NCI-H146 treated with DMSO at 0.1 percent for 48 hours (cell line): ENCODE results near the gene SRPK3.
"Not testable (repeated sequence)": the region's sequence is repeated elsewhere in the genome, so short reads cannot be mapped to it uniquely, and the experiment has no call there.

Source experiments
- DNase-seq: peaks from one replicate; lab custom pipeline; 2025; ENCODE audit not compliant: unreplicated experiment; lab: John Stamatoyannopoulos, UW

Gene SRPK3, protein sequence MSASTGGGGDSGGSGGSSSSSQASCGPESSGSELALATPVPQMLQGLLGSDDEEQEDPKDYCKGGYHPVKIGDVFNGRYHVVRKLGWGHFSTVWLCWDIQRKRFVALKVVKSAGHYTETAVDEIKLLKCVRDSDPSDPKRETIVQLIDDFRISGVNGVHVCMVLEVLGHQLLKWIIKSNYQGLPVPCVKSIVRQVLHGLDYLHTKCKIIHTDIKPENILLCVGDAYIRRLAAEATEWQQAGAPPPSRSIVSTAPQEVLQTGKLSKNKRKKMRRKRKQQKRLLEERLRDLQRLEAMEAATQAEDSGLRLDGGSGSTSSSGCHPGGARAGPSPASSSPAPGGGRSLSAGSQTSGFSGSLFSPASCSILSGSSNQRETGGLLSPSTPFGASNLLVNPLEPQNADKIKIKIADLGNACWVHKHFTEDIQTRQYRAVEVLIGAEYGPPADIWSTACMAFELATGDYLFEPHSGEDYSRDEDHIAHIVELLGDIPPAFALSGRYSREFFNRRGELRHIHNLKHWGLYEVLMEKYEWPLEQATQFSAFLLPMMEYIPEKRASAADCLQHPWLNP

DNA sequence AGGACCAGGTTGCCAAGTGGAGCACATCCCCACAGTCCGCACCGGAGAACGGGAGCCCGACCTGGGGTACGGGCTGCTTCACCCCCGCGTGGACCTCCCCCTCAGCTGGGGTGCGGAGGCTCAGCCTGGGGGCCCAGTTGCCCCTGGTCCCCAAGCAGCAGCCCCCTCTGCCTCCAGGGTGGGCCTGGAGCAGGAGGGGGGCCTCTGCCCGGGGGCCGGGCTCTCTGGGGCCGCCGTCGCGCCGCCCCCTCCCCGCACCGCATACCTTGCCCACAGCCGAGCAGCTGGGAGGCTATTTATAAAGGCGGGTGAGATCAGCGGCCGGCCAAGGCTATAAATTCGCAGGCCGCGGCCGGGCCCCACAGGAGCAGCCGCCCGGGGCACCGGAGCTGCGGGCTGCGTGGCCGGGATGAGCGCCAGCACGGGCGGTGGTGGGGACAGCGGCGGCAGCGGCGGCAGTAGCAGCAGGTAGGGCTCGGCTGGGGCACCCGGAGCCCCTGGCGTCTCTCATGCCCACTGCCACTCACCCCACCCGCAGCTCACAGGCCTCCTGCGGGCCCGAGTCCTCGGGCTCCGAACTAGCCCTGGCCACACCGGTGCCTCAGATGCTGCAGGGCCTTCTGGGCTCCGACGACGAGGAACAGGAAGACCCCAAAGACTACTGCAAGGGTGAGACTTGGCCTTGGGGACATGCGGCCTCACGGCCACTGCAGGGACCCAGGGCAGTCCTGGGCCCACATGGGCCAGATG lies at the start of gene SRPK3:
TSS of gene SRPK3 (plus strand) at position 364 of the 750 bp plus-strand sequence. CDS start at position 410, 46 bp downstream.
- no peak for DNase-seq

DNA sequence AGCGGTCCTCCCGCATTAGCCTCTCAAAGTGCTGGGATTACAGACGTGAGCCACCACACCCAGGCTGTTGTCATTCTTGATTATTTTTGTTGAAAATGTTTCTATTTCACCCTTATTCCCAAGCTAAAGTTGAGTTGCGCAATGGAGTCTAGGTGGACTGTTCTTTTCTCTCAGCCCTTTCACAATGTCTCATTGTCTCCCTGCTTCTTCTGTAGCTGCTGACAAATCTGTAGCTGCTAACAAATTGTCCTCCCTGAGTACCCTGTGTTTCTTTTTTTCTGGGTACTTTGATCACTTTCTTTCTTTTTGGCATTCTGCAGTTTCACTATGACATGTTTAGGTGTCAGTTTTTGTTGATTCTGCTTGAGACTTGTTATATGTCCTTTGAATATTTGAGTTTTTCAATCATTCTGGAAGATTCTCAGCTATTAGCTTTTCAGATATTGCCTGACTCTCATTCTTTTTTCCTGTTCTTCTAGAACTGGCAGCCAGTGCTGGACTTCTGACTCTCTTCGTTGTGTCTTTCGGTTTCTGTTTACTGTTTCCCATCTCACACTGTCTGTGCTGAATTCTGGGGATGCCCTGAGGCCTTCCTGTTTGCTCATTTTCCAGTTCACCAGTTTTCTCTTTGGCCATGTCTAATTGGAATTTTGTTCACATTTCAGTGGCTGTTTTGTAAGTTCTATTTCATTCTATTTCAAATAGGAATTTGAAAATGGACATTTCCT lies 49.6 kb upstream of the SRPK3 start:
- no peak for DNase-seq

DNA sequence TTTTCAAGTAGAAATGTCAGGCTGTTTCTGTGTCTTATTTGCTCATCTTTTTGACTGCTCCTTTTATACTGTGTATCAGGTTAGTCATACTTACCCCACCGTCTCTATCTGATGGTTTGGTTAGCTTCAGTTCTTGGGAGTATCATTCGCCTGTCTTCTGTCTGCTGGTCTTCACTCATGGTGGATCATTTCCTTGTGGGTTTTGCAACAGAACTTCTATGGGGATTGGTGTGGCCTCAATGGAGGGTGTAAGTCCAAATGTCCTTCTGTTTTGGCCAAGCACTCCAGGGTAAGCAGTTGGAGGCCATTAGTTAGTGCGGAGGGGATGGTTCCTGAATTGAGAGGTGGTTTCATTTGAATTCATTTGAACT lies 49.0 kb upstream of the SRPK3 start:
- DNase-seq: no peak

DNA sequence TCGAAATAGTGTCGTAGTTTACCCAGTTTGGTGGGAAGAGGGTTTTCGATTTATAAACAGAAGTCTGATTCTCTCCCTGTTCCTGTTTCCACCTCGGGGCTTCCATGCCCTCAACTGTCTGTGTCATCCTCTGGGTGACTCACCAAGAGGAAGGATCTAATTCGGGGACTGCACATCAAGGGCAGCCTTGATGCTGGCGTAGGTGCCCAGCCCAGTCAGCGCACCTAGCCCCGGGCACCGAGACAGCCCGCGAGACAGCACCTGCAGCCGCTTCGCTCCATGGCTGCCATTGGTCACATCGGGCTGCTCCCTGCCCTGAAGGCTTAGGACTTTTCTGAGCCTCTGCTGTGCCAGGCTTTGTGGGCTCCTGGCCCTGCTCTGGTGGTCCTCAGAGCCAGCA lies 48.4 kb upstream of the SRPK3 start:
- DNase-seq: no peak

DNA sequence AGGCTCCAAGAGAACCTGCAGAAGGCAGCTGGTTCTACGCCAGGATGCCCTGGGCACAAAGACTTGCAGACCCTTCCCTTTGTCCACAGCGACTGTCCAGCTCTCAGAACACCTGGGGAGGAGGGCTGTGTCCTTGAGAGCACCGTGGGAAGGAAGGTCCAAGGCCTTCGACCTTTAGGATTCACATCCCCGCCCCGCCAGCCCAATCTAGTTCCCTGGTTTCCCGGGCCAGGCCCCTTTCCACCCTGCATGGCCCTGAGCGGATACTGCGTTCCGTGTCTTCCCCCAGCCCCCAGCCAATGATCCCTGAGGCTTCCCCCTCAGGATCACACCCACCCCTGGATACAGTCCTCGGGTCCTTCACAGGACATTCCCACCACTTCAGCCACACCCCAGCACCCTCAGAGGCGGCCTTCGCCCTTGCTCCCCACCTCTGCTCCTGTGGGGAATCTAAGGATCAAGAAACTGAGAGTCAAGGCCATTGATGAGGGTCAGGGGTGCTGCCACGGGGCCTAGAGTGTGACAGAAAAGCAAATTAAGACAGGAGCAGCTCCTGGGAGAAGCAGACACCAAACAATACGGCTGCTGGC lies 47.1 kb upstream of the SRPK3 start:
- DNase-seq: no peak

DNA sequence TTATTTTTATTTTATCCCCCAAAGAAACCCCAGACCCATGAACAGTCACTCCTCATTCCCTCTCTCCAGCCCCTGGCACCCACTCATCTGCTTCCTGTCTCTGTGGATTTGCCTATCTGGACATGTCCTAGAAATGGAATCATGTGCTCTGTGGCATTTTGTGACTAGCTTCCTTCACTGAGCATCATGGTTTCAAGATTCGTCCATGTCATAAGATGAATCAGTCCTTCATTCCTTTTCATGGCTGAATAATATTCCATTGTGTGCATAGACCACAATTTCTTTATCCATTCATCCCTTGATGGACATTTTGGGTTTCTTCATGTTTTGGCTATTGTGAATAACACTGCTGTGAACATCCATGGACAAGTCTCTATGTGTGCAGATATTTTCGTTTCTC lies 46.0 kb upstream of the SRPK3 start:
- no peak for DNase-seq

DNA sequence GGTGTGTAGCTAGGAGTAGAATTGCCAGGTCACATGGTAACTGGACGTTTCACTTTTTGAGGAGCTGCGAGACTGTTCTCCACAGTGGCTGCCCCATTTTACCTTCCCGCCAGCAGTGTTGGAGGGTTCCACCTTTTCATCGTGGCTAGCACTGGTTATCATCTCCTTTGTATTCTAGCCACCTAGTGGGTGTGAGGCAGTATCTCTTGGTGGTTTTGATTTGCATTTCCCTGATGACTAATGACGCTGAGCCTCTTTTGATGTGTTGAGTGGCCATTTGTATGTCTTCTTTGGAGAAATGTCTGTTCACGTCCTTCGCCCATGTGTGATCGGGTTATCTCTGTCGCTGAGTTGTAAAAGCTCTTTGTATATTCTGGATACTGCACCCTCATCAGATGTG lies 45.6 kb upstream of the SRPK3 start:
- no peak for DNase-seq

DNA sequence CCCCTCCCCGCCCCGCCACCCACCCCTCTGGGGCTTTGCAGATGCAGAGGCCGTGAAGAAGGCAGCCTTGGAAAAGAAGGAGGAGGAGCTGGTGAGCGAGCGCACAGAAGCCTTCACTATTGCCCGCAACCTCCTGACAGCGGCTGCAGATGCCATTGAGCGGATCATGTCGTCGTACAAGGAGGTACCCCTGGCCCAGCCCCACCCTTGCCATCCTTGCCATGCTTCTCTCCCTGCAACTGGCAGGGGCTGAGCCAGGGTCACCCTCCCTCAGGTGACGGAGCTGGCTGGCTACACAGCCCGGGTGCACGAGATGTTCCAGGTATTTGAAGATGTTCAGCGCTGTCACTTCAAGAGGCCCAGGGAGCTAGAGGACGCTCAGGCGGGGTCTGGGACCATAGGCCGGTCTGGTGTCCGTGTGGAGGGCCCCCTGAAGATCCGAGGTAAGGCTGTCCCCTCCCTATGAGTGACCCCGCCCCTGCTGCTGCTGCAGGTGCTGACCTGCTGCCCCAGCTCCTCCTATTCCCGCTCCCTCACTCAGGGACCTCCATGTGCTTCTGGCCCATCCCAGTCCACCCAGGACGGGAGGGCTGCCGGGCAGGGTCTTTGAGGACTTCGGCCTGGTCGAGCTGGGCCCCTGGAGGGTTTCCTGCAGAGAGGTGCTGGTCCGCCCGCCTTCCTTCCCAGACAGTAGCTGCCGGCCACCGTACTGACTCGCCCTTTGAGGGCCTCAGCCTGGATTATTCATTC lies 44.6 kb upstream of the SRPK3 start:
- no peak for DNase-seq

DNA sequence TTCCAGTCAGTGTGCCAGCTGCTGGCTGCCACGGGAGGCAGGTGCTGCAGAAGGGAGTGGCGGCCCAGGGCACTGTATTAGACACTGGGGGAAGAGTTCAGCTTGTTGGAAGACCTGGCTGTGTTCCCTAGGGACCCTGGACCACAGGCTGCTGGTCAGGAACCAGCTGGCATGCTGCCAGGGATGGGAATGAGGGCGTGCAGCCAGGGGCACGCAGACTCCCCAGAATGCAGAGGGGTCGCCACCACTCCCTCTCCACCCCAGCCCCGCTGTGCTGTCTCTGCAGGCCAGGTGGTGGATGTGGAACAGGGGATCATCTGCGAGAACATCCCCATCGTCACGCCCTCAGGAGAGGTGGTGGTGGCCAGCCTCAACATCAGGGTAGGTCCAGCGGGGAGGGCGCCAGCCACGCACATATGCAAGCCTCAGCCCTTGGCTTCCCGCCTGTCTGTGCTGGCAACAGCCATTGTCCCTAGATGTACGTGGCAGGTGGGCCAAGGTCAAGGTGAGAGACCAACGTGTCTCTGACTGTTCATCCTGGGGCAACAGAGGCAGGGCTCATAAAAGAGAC lies 43.9 kb upstream of the SRPK3 start:
- no peak for DNase-seq

DNA sequence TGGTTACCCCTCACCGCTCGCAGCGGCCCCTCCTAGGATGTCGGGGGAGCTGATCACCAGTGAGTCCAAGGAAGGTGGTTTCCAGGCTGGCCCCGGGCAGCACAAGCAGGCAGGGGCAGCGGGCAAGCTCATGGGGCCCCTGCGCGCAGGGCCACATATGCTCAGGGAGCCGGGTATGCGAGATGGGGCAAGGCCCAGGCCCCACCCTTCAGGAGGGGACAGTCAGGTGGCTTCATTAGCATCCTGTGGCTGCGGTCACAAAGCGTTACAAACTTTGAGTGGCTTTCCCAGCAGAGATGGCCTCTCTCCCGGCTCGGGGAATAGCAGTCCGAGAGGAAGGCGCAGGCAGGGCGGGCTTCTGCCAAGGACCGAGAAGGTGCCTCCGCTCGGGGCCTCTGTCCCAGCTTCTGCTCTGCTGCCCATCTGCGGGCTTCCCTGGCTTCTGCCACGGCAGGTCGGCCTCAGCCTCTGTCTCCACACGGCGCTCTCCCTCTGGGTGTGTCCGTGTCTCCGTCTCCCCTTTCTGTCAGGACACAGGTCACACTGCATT lies 42.7 kb upstream of the SRPK3 start:
- DNase-seq: no peak

DNA sequence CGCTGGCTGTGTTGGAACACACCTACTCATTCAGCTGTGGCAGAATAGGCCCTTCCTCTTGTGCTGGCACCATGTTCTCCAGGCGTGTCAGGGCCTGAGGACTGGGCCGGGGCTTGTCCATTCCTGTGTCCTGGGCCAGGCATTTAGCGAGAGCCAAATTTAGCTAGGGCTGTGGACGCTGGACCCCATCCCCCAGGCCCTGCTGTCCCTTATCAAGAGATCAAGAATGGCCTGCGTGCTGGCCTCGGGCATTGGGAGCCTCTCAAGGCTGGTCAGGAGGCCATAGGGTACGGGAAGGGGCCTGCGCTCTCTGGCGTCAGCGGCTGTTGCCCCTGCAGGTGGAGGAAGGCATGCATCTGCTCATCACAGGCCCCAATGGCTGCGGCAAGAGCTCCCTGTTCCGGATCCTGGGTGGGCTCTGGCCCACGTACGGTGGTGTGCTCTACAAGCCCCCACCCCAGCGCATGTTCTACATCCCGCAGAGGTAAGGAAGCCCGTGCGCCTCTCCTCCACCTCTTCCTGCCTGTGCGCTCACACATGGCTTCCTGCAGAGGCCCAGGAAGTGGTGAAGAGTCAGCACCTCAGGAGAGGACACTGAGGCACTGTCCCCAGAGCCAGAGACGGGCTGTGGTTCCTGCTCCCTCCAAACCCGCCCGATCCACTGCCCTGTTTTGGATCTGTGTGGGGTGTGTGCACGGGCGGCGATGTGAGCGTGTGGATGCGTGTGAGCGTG lies 40.9 kb upstream of the SRPK3 start:
- no peak for DNase-seq

DNA sequence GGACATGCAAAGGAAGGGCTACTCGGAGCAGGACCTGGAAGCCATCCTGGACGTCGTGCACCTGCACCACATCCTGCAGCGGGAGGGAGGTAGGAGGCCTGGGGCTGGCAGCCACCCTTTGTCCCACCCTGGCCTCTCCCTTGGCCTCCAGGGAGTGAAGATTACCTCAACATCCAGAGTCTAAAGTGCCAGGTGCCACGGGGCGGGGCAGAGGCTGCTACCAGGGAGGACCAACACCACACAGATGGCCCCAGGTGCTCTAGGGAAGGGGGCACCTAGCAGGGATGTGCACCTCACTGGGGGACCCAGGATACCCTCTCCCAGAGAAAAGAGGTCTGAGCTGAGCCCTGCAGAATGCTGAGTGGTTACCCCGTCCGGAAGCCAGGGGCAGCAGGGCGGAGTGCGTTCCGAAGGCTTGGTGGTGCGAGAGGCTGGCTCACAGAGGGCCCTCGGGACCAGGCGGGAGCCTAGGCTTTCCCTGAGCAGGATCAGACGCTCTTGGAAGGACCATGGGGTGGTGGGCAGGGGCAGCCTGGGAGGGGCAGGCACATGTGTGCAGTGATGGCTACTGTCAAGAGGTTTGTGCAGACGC lies 40.1 kb upstream of the SRPK3 start:
- DNase-seq: no peak

DNA sequence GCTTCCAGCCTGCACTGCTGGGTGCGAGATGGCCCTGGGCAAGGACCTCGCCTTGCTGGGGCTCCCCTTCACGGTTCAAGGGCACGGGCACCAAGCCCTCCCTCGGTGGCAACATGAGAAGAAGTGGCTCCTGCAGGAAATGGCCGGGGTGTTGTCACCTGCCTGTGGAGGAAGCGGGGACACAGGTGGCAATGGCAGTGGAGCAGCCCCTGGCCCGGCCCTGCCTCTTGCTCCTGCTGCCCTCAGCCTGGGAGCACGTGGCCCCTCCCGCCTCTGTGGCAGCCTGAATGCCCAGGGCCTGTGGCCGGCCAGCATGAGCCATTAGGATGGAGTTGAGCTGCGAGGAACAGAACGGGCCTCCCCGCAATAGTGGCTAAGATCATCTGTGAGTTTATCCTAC lies 39.4 kb upstream of the SRPK3 start:
- no peak for DNase-seq

DNA sequence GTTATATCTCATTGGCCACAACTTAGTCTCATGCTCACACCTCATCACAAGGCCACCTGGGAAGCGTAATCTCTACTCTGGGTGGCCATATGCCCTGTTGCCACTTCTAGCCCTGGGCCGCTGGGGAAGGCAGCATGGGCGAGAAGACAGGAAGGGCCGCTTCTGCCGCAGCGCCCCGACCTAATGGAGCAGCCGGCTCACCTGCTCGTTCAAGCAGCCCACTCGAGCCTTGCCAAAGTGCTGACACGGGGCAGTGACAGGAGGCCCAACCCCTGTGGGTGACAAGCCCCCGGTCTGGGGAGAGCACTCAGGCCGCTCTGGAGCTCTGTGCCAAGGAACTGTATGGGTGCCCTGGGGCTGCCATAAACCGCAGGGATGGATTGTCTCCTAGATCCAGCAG lies 38.7 kb upstream of the SRPK3 start:
- DNase-seq: not testable (repeated sequence)

DNA sequence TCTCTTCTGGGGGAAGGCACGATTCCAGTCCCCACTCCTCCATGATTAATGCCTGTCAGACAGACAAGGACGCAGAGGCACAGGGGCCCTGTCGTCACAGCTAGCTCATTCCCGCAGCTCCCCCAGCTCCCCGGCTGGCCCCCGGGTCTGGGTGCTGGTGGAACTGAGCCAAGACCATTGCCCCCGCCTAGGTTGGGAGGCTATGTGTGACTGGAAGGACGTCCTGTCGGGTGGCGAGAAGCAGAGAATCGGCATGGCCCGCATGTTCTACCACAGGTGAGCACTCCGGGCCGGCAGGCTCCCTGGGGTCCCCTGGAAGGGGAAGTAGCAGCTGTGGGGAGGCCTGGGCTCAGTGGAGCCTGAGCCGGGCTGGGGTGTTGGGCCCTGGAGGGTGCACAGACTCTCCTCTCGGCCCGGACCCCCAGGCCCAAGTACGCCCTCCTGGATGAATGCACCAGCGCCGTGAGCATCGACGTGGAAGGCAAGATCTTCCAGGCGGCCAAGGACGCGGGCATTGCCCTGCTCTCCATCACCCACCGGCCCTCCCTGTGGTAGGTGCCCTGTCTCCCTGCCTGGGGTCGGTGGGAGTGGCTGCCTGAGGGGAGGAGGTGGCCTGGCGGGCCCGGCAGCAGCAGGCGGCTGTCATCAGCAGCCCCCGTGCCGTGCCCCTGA lies 37.9 kb upstream of the SRPK3 start:
- DNase-seq: not testable (repeated sequence)

DNA sequence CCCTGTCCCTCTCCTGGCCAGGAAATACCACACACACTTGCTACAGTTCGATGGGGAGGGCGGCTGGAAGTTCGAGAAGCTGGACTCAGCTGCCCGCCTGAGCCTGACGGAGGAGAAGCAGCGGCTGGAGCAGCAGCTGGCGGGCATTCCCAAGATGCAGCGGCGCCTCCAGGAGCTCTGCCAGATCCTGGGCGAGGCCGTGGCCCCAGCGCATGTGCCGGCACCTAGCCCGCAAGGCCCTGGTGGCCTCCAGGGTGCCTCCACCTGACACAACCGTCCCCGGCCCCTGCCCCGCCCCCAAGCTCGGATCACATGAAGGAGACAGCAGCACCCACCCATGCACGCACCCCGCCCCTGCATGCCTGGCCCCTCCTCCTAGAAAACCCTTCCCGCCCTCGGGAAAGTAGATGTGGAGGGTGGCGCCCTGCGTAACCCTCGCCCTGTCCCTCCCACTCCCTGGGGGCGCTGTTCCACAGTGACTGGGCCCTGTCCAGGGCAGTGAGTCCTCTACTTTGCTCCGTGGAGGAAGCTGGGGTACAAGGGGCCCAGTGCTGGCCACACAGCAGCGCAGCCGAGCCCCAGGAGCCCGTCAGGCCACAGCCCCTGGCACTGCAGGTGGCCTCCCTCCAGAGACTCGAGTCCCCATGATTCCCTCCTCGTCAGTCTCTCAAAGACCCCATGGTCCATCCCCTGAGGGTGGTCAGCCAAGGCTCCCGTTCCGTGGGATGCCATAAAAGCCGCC lies 37.2 kb upstream of the SRPK3 start:
- peak; percentile 37 for DNase-seq
